HCT116 (cell line): ENCODE data around the gene ADGRA1. TPM values are rescaled to one million over a fixed set of nuclear protein-coding genes. Genes with fewer than 3 reads are reported as not detected.
"Not testable (repeated sequence)": the region's sequence is repeated elsewhere in the genome, so short reads cannot be mapped to it uniquely, and the experiment has no call there.

ENCODE experiments used
- ATAC-seq: fragments of 200-7000 bp; cut with Tn5 transposase; 2 replicates; pipeline ENCODE4 v1.9.1; 2020; ENCODE audit warnings: mild to moderate bottlenecking, moderate library complexity
- BruUV-seq: library from RNA; stranded (reverse); fragments of 400-500 nt; replicated peaks from 2 replicates; lab custom pipeline; 2021; lab: Mats Ljungman, UMichigan
- CTCF ChIA-PET: fragments of 300-600 bp; sonication (Branson Sonifier 250); formaldehyde crosslinking; loops from one replicate; lab custom pipeline; 2021; ENCODE audit warnings: antibody characterized with exemption; lab: Charles Lee
- POLR2A ChIA-PET: fragments of 300-600, 350-600 bp; sonication (Branson Sonifier 250); formaldehyde crosslinking; loops from one replicate; lab custom pipeline; 2021; ENCODE audit warnings: antibody characterized with exemption; lab: Charles Lee
- RAD21 ChIA-PET, 2 experiments: fragments of 300-600 bp; sonication (Branson Sonifier 250); formaldehyde crosslinking; loops; one replicate each; lab custom pipeline; 2023; ENCODE audit warnings: low total read pairs in 2 of 2; ENCODE audit not compliant: uncharacterized antibody in 2 of 2, unreplicated experiment in 2 of 2, low non-redundant PET in 1 of 2; lab: Charles Lee
- DNase-seq: peaks from one replicate; pipeline ENCODE4 v3.0.0-alpha.2; 2010; ENCODE audit warnings: low read depth, low spot score
- H2AFZ ChIP-seq: fragments of 200-600 bp; shearing (Covaris generic), sonication (generic); 2 replicates; pipeline ENCODE4 v1.6.1; 2017; ENCODE audit warnings: low read depth, mixed run types, mixed read lengths, antibody characterized with exemption, low read length; ENCODE audit not compliant: poor library complexity, severe bottlenecking
- H3K27ac ChIP-seq: 2 replicates; pipeline ENCODE4 v1.5.1; 2012; ENCODE audit warnings: low read depth, low read length
- H3K27me3 ChIP-seq: fragments of 200-600 bp; sonication (generic); 2 replicates; pipeline ENCODE4 v1.6.1; 2016; ENCODE audit warnings: mixed run types, low read length, mixed read lengths; ENCODE audit not compliant: insufficient read depth
- H3K36me3 ChIP-seq, 2 experiments: fragments of 200-500 bp in 1 of 2; fragments of 200-600 bp in 1 of 2; sonication (Bioruptor generic) in 1 of 2; sonication (generic) in 1 of 2; 2 replicates each; pipeline versions ENCODE4 v1.5.1 to v1.6.1; 2014 to 2016; ENCODE audit warnings: low read length in 2 of 2, inconsistent platforms in 1 of 2, mixed read lengths in 1 of 2, mixed run types in 1 of 2; ENCODE audit not compliant: insufficient read depth in 2 of 2, control insufficient read depth in 1 of 2
- H3K4me1 ChIP-seq, 2 experiments: fragments of 200-600 bp in 1 of 2; sonication (generic) in 1 of 2; 2 replicates each; pipeline versions ENCODE4 v1.5.1 to v1.6.1; 2012 to 2017; ENCODE audit warnings: low read length in 2 of 2, inconsistent platforms in 1 of 2, mild to moderate bottlenecking in 1 of 2, mixed read lengths in 1 of 2, mixed run types in 1 of 2, moderate library complexity in 1 of 2; ENCODE audit not compliant: insufficient read depth in 2 of 2, control insufficient read depth in 1 of 2
- H3K4me2 ChIP-seq: fragments of 200-600 bp; sonication (generic); 2 replicates; pipeline ENCODE4 v1.6.1; 2017; ENCODE audit warnings: mixed run types, low read length, mixed read lengths
- H3K4me3 ChIP-seq, 2 experiments: fragments of 200-600 bp in 1 of 2; sonication (generic) in 1 of 2; replicated peaks in 1 of 2; 2 replicates each; pipeline ENCODE4 v1.5.1; 2011 to 2016; ENCODE audit warnings: low read length in 2 of 2, control low read depth in 1 of 2, low read depth in 1 of 2, mild to moderate bottlenecking in 1 of 2, mixed read lengths in 1 of 2, mixed run types in 1 of 2
- H3K79me2 ChIP-seq: fragments of 200-600 bp; sonication (generic); 2 replicates; pipeline ENCODE4 v1.6.1; 2017; ENCODE audit warnings: mild to moderate bottlenecking, mixed run types, low read length, moderate library complexity, mixed read lengths; ENCODE audit not compliant: insufficient read depth
- H3K9ac ChIP-seq: fragments of 200-600 bp; sonication (generic); 2 replicates; pipeline ENCODE4 v1.6.1; 2016; ENCODE audit warnings: low read length, mixed read lengths
- H3K9me2 ChIP-seq: fragments of 200-600 bp; sonication (generic), shearing (Covaris generic); 2 replicates; pipeline ENCODE4 v1.6.1; 2017; ENCODE audit warnings: mixed run types, mild to moderate bottlenecking, moderate library complexity; ENCODE audit not compliant: insufficient read depth
- H3K9me3 ChIP-seq, 2 experiments: fragments of 200-500 bp in 1 of 2; fragments of 200-600 bp in 1 of 2; sonication (Bioruptor generic) in 1 of 2; sonication (generic) in 1 of 2; 2 replicates each; pipeline ENCODE4 v1.6.1; 2014 to 2017; ENCODE audit warnings: low read length in 2 of 2, mixed read lengths in 2 of 2, inconsistent platforms in 1 of 2, low read depth in 1 of 2, mild to moderate bottlenecking in 1 of 2, mixed run types in 1 of 2, moderate library complexity in 1 of 2; ENCODE audit not compliant: control insufficient read depth in 1 of 2, insufficient read depth in 1 of 2
- H4K20me1 ChIP-seq: fragments of 200-600 bp; sonication (generic), shearing (Covaris generic); 2 replicates; pipeline ENCODE4 v1.6.1; 2017; ENCODE audit warnings: mixed run types, mild to moderate bottlenecking, moderate library complexity; ENCODE audit not compliant: insufficient read depth
- CBX3 ChIP-seq: IDR thresholded peaks from 2 replicates; pipeline ENCODE4 v1.6.1; 2012; ENCODE audit warnings: low read depth
- ELF1 ChIP-seq: IDR thresholded peaks from 2 replicates; pipeline ENCODE4 v1.6.1; 2012; ENCODE audit warnings: low read depth, borderline replicate concordance
- EZH2 ChIP-seq: fragments of 200-600 bp; sonication (generic); IDR thresholded peaks from 2 replicates; pipeline ENCODE4 v1.6.1; 2017; ENCODE audit warnings: antibody characterized with exemption, mixed run types
- SRF ChIP-seq: IDR thresholded peaks from 2 replicates; pipeline ENCODE4 v1.6.1; 2012; ENCODE audit warnings: low read depth
- intact Hi-C: fragments of 100-400 bp; cut with micrococcal nuclease; formaldehyde crosslinking; loops from 2 replicates; pipeline ENCODE4 v1.10.0; 2022
- total RNA-seq: library from RNA; stranded (reverse); gene quantifications from one replicate; pipeline ENCODE4 v1.2.1, GENCODE V29; 2021; ENCODE audit not compliant: unreplicated experiment

The ADGRA1 gene
- total RNA-seq, 1 experiment from 2014 or later = not detected

DNA sequence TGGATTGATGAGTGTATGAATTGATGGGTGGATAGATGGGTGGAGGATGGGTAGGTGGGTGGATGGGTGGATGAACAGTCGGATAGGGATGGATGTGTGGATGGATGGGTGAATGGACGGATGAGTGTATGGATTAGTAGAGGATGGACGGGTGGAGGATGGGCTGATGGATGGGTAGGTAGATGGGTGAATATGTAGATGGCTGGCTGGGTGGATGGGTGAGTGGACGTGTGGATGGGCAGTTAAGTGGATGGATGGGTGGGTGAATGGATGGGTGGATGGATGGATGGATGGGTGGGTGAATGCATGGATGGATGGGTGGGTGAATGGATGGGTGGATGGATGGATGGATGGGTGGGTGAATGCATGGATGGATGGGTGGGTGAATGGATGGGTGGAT is 87.9 kb downstream of the ADGRA1 start:
- H3K79me2 ChIP-seq, H3K36me3 ChIP-seq, H3K4me2 ChIP-seq, H3K4me3 ChIP-seq, CTCF ChIA-PET, RAD21 ChIA-PET, H3K9ac ChIP-seq, H2AFZ ChIP-seq, H3K9me2 ChIP-seq, H4K20me1 ChIP-seq, H3K27me3 ChIP-seq, H3K4me1 ChIP-seq, ATAC-seq, DNase-seq, H3K9me3 ChIP-seq, H3K27ac ChIP-seq, POLR2A ChIA-PET, intact Hi-C loops, BruUV-seq: not testable (repeated sequence)

DNA sequence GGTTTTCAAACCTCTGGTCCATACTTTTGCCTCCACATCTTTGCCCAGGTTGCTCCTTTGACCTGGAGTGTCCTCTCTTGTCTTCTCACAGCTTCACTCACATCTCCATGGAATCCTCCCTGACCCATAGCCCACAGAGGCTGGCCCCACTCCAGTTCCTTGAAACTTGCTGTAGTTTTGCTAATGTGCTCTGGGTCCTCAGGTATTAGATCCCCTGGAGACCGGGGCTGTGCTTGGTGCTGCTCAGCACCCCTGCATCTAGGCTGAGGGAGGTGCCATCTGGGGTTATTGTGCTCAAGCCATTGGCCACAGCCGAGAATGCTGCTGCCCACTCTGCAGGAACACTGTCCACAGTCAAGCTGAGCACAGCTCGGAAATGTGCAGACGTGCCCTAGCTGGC is 88.8 kb downstream of the ADGRA1 start:
- Histone ChIP-seq H3K9me2 (no peaks in the 10 kb centered on the region), H3K9ac (no peak overlapping the region), H2AFZ (no peak overlapping the region), H3K4me2 (no peak overlapping the region), H3K27me3 (no peaks in the 10 kb centered on the region), H3K4me3 (no peak overlapping the region), H4K20me1 (no peaks in the 10 kb centered on the region), H3K27ac (no peak overlapping the region), H3K79me2 (no peaks in the 10 kb centered on the region), H3K9me3 (no peaks in the 10 kb centered on the region; a peak in 1 of 4 replicates), H3K36me3 (no peaks in the 10 kb centered on the region), H3K4me1 (no peaks in the 10 kb centered on the region)
- intact Hi-C loops = no loop called here
- no TSS peak for BruUV-seq
- ChIA-PET RAD21 (no interaction called here), POLR2A (no interaction called here), CTCF (no interaction called here)
- no peak for DNase-seq
- no peak for ATAC-seq
- no peak for TF ChIP-seq SRF
- TF ChIP-seq CBX3 = no peak
- no peak for TF ChIP-seq ELF1
- TF ChIP-seq EZH2 = no peak
